ENCODE results near the gene P2RY12. TPM values are rescaled to one million over a fixed set of nuclear protein-coding genes. Genes with fewer than 3 reads are reported as not detected.

The P2RY12 gene
- not detected in 2 replicates for total RNA-seq (2014; rRNA removed; shearing (Covaris generic))

GRCh38 chr3:151384741-151385174, at the start of gene P2RY12:
TSS of gene P2RY12 (minus strand) at chr3:151384753. CDS start at chr3:151338845, 45,908 bp downstream.
- Histone ChIP-seq H3K36me3 (no peaks in the 10 kb centered on the region), H3K4me1 (no peaks in the 10 kb centered on the region), H3K27ac (no peak within 1 kb of the TSS), H3K4me3 (no peak within 1 kb of the TSS), H3K27me3 (no peaks in the 10 kb centered on the region), H3K9me3 (replicated peaks) (no peaks in the 10 kb centered on the region)
- DNase-seq = no peak

GRCh38 chr3:151432616-151433372, 48.2 kb upstream of the P2RY12 start:
- H3K27me3 ChIP-seq = no peaks in the 10 kb centered on the region
- no peak for DNase-seq
- no peaks in the 10 kb centered on the region for H3K9me3 ChIP-seq (replicated peaks)
- peaks cover 3% of the 10 kb centered on the region for H3K4me1 ChIP-seq
- H3K36me3 ChIP-seq = no peaks in the 10 kb centered on the region
- no peak overlapping the region for H3K27ac ChIP-seq
- H3K4me3 ChIP-seq = no peak overlapping the region

- H3K4me1 ChIP-seq = no peaks in the 10 kb centered on the region
- DNase-seq = no peak
- no peak overlapping the region for H3K4me3 ChIP-seq
- no peak overlapping the region for H3K27ac ChIP-seq
- no peaks in the 10 kb centered on the region for H3K9me3 ChIP-seq (replicated peaks)
- no peaks in the 10 kb centered on the region for H3K36me3 ChIP-seq
- no peaks in the 10 kb centered on the region for H3K27me3 ChIP-seq
Measured at GRCh38 chr3:151431940-151432339, 47.4 kb upstream of the P2RY12 start.

GRCh38 chr3:151430821-151431484, 46.4 kb upstream of the P2RY12 start:
- no peaks in the 10 kb centered on the region for H3K27me3 ChIP-seq
- no peak for DNase-seq
- H3K9me3 ChIP-seq (replicated peaks) = no peaks in the 10 kb centered on the region
- no peak overlapping the region for H3K4me3 ChIP-seq
- H3K27ac ChIP-seq = no peak overlapping the region
- H3K36me3 ChIP-seq = no peaks in the 10 kb centered on the region
- no peaks in the 10 kb centered on the region for H3K4me1 ChIP-seq

GRCh38 chr3:151428386-151428785, 43.8 kb upstream of the P2RY12 start:
- no peak overlapping the region for H3K4me3 ChIP-seq
- H3K36me3 ChIP-seq = no peaks in the 10 kb centered on the region
- H3K9me3 ChIP-seq (replicated peaks) = no peaks in the 10 kb centered on the region
- H3K4me1 ChIP-seq = no peaks in the 10 kb centered on the region
- DNase-seq = no peak
- H3K27me3 ChIP-seq = no peaks in the 10 kb centered on the region
- H3K27ac ChIP-seq = no peak overlapping the region

GRCh38 chr3:151426341-151426657, 41.7 kb upstream of the P2RY12 start:
- H3K4me3 ChIP-seq = no peak overlapping the region
- no peaks in the 10 kb centered on the region for H3K9me3 ChIP-seq (replicated peaks)
- H3K36me3 ChIP-seq = no peaks in the 10 kb centered on the region
- H3K27me3 ChIP-seq = no peaks in the 10 kb centered on the region
- no peak overlapping the region for H3K27ac ChIP-seq
- H3K4me1 ChIP-seq = no peaks in the 10 kb centered on the region
- no peak for DNase-seq

GRCh38 chr3:151425627-151426340, 41.2 kb upstream of the P2RY12 start:
- Histone ChIP-seq H3K36me3 (no peaks in the 10 kb centered on the region), H3K27ac (no peak overlapping the region), H3K27me3 (no peaks in the 10 kb centered on the region), H3K4me1 (no peaks in the 10 kb centered on the region), H3K9me3 (replicated peaks) (no peaks in the 10 kb centered on the region), H3K4me3 (no peak overlapping the region)
- no peak for DNase-seq

GRCh38 chr3:151423091-151423490, 38.5 kb upstream of the P2RY12 start:
- no peaks in the 10 kb centered on the region for H3K9me3 ChIP-seq (replicated peaks)
- no peaks in the 10 kb centered on the region for H3K4me1 ChIP-seq
- H3K4me3 ChIP-seq = no peak overlapping the region
- DNase-seq = no peak
- no peaks in the 10 kb centered on the region for H3K27me3 ChIP-seq
- no peak overlapping the region for H3K27ac ChIP-seq
- H3K36me3 ChIP-seq = no peaks in the 10 kb centered on the region

GRCh38 chr3:151421938-151422337, 37.4 kb upstream of the P2RY12 start:
- no peak for DNase-seq
- H3K36me3 ChIP-seq = no peaks in the 10 kb centered on the region
- no peaks in the 10 kb centered on the region for H3K9me3 ChIP-seq (replicated peaks)
- H3K27ac ChIP-seq = no peak overlapping the region
- H3K27me3 ChIP-seq = no peaks in the 10 kb centered on the region
- no peaks in the 10 kb centered on the region for H3K4me1 ChIP-seq
- H3K4me3 ChIP-seq = no peak overlapping the region

- H3K27ac ChIP-seq = no peak overlapping the region
- no peaks in the 10 kb centered on the region for H3K9me3 ChIP-seq (replicated peaks)
- no peak for DNase-seq
- H3K27me3 ChIP-seq = no peaks in the 10 kb centered on the region
- H3K4me1 ChIP-seq = no peaks in the 10 kb centered on the region
- no peaks in the 10 kb centered on the region for H3K36me3 ChIP-seq
- no peak overlapping the region for H3K4me3 ChIP-seq
Measured at GRCh38 chr3:151419806-151420205, 35.3 kb upstream of the P2RY12 start.

- Histone ChIP-seq H3K9me3 (replicated peaks) (no peaks in the 10 kb centered on the region), H3K27me3 (no peaks in the 10 kb centered on the region), H3K36me3 (no peaks in the 10 kb centered on the region), H3K27ac (no peak overlapping the region), H3K4me3 (no peak overlapping the region), H3K4me1 (no peaks in the 10 kb centered on the region)
- no peak for DNase-seq
Measured at GRCh38 chr3:151415289-151415688, 30.7 kb upstream of the P2RY12 start.

GRCh38 chr3:151412989-151413388, 28.4 kb upstream of the P2RY12 start:
- Histone ChIP-seq H3K36me3 (no peaks in the 10 kb centered on the region), H3K4me3 (no peak overlapping the region), H3K4me1 (no peaks in the 10 kb centered on the region), H3K27me3 (no peaks in the 10 kb centered on the region), H3K27ac (no peak overlapping the region), H3K9me3 (replicated peaks) (no peaks in the 10 kb centered on the region)
- DNase-seq = no peak

- Histone ChIP-seq H3K9me3 (replicated peaks) (no peaks in the 10 kb centered on the region), H3K36me3 (no peaks in the 10 kb centered on the region), H3K4me3 (no peak overlapping the region), H3K27me3 (no peaks in the 10 kb centered on the region), H3K4me1 (no peaks in the 10 kb centered on the region), H3K27ac (no peak overlapping the region)
- no peak for DNase-seq
Measured at GRCh38 chr3:151410891-151411559, 26.5 kb upstream of the P2RY12 start.

GRCh38 chr3:151407928-151408327, 23.4 kb upstream of the P2RY12 start:
- H3K4me3 ChIP-seq = no peak overlapping the region
- no peaks in the 10 kb centered on the region for H3K27me3 ChIP-seq
- H3K36me3 ChIP-seq = no peaks in the 10 kb centered on the region
- no peaks in the 10 kb centered on the region; the same call in 1 of the 2 replicates for H3K4me1 ChIP-seq
- no peak for DNase-seq
- no peak overlapping the region for H3K27ac ChIP-seq
- no peaks in the 10 kb centered on the region for H3K9me3 ChIP-seq (replicated peaks)

- DNase-seq = no peak
Measured at GRCh38 chr3:151404316-151404715, 19.8 kb upstream of the P2RY12 start.

More at GRCh38 chr3:151404316-151404715, 19.8 kb upstream of the P2RY12 start:
- Histone ChIP-seq H3K4me1 (no peaks in the 10 kb centered on the region; the same call in 1 of the 2 replicates), H3K9me3 (replicated peaks) (no peaks in the 10 kb centered on the region), H3K27ac (no peak overlapping the region), H3K27me3 (no peaks in the 10 kb centered on the region), H3K36me3 (no peaks in the 10 kb centered on the region), H3K4me3 (no peak overlapping the region)

Measured in SJCRH30 (cell line).